ENCODE data around the gene VSTM2L. TPM values are rescaled to one million over a fixed set of nuclear protein-coding genes. Genes with fewer than 3 reads are reported as not detected.

The VSTM2L gene
- total and polyA plus RNA-seq, 2 of the 13 experiments (the other 11 are each of a cell fraction or from before 2014, with no cell fraction given), result not detected

GRCh38 chr20:37877832-37878772, 24.8 kb upstream of the VSTM2L start (continued):
- TF ChIP-seq KLF9 (CRISPR knock-in tag; IDR thresholded peaks at IDR 0.05; ENCODE audit: low read depth), result no peak
- TF ChIP-seq ZNF501 (CRISPR knock-in tag; IDR thresholded peaks at IDR 0.05), result no peak
- TF ChIP-seq, protein P1, sequence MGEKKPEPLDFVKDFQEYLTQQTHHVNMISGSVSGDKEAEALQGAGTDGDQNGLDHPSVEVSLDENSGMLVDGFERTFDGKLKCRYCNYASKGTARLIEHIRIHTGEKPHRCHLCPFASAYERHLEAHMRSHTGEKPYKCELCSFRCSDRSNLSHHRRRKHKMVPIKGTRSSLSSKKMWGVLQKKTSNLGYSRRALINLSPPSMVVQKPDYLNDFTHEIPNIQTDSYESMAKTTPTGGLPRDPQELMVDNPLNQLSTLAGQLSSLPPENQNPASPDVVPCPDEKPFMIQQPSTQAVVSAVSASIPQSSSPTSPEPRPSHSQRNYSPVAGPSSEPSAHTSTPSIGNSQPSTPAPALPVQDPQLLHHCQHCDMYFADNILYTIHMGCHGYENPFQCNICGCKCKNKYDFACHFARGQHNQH (CRISPR knock-in tag; IDR thresholded peaks at IDR 0.05), result no peak
- TF ChIP-seq NR1H2 (CRISPR knock-in tag; IDR thresholded peaks at IDR 0.05; ENCODE audit: borderline replicate concordance, low read depth), result no peak
- TF ChIP-seq GTF3A (CRISPR knock-in tag; conservative IDR thresholded peaks at IDR 0.05), result no peak
- TF ChIP-seq RNF2 (conservative IDR thresholded peaks at IDR 0.05; ENCODE audit: low read depth), result 0 out of 2 replicates have a peak, but pooled peaks have one; percentile 28
- TF ChIP-seq XRCC5 (optimal IDR thresholded peaks at IDR 0.05; ENCODE audit: low read length), result peak; percentile 56
- TF ChIP-seq POLR2G (IDR thresholded peaks at IDR 0.05; ENCODE audit: low read depth, low read length), result no peak
- TF ChIP-seq FOXC1 (CRISPR knock-in tag; IDR thresholded peaks at IDR 0.05; ENCODE audit: borderline replicate concordance), result 0 out of 2 replicates have a peak, but pooled peaks have one; percentile 50
- TF ChIP-seq SMARCE1 (IDR thresholded peaks at IDR 0.05; ENCODE audit: borderline replicate concordance), result no peak
- no peak; the same call in 1 of the 2 replicates for TF ChIP-seq SRY (CRISPR knock-in tag; IDR thresholded peaks at IDR 0.05)
- TF ChIP-seq ZNF441 (CRISPR knock-in tag; IDR thresholded peaks at IDR 0.05; ENCODE audit: borderline replicate concordance), result no peak
- TF ChIP-seq MIER2 (CRISPR knock-in tag; IDR thresholded peaks at IDR 0.05), result peak; percentile 23; the same call in 1 of the 2 replicates
- TF ChIP-seq ZMAT3 (CRISPR knock-in tag; conservative IDR thresholded peaks at IDR 0.05), result no peak
- TF ChIP-seq, protein P2, sequence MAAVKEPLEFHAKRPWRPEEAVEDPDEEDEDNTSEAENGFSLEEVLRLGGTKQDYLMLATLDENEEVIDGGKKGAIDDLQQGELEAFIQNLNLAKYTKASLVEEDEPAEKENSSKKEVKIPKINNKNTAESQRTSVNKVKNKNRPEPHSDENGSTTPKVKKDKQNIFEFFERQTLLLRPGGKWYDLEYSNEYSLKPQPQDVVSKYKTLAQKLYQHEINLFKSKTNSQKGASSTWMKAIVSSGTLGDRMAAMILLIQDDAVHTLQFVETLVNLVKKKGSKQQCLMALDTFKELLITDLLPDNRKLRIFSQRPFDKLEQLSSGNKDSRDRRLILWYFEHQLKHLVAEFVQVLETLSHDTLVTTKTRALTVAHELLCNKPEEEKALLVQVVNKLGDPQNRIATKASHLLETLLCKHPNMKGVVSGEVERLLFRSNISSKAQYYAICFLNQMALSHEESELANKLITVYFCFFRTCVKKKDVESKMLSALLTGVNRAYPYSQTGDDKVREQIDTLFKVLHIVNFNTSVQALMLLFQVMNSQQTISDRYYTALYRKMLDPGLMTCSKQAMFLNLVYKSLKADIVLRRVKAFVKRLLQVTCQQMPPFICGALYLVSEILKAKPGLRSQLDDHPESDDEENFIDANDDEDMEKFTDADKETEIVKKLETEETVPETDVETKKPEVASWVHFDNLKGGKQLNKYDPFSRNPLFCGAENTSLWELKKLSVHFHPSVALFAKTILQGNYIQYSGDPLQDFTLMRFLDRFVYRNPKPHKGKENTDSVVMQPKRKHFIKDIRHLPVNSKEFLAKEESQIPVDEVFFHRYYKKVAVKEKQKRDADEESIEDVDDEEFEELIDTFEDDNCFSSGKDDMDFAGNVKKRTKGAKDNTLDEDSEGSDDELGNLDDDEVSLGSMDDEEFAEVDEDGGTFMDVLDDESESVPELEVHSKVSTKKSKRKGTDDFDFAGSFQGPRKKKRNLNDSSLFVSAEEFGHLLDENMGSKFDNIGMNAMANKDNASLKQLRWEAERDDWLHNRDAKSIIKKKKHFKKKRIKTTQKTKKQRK (IDR thresholded peaks at IDR 0.05; ENCODE audit: low read length), result no peak
- TF ChIP-seq NFYC (CRISPR knock-in tag; IDR thresholded peaks at IDR 0.05), result no peak
- no peak for TF ChIP-seq GMEB2 (CRISPR knock-in tag; IDR thresholded peaks at IDR 0.05; ENCODE audit: low read depth)
- TF ChIP-seq ZNF772 (CRISPR knock-in tag; IDR thresholded peaks at IDR 0.05), result peak; percentile 23; the same call in 1 of the 2 replicates

Data from HepG2 (cell line).